ENCODE measurements around the gene ACACB.

Gene ACACB

GRCh38 chr12:109174468-109174867 is 58.1 kb downstream of the ACACB start:
- TF ChIP-seq CTCF (IDR thresholded peaks at IDR 0.05; ENCODE audit: insufficient read depth, low read length, poor library complexity, severe bottlenecking), result no peak
- no peak overlapping the region for H3K4me3 ChIP-seq (replicated peaks; ENCODE audit: low read depth, low read length)
- H3K36me3 ChIP-seq (ENCODE audit: control insufficient read depth, insufficient read depth, low read length), result no peaks in the 10 kb centered on the region
- H3K27me3 ChIP-seq (replicated peaks; ENCODE audit: control insufficient read depth, insufficient read depth, low read length), result no peaks in the 10 kb centered on the region
- DNase-seq (ENCODE audit: extremely low read depth, insufficient read length), result no peak

- TF ChIP-seq CTCF (IDR thresholded peaks at IDR 0.05; ENCODE audit: insufficient read depth, low read length, poor library complexity, severe bottlenecking), result no peak
- H3K36me3 ChIP-seq (ENCODE audit: control insufficient read depth, insufficient read depth, low read length), result no peaks in the 10 kb centered on the region
- no peak for DNase-seq (ENCODE audit: extremely low read depth, insufficient read length)
- H3K4me3 ChIP-seq (replicated peaks; ENCODE audit: low read depth, low read length), result no peak overlapping the region
- H3K27me3 ChIP-seq (replicated peaks; ENCODE audit: control insufficient read depth, insufficient read depth, low read length), result no peaks in the 10 kb centered on the region
These were observed 62.1 kb downstream of the ACACB start for GRCh38 chr12:109178532-109178931.

- TF ChIP-seq CTCF (IDR thresholded peaks at IDR 0.05; ENCODE audit: insufficient read depth, low read length, poor library complexity, severe bottlenecking), result no peak
- DNase-seq (ENCODE audit: extremely low read depth, insufficient read length), result no peak
These were observed 63.5 kb downstream of the ACACB start for GRCh38 chr12:109179927-109180326.

GRCh38 chr12:109182041-109182839 is 65.9 kb downstream of the ACACB start:
- Histone ChIP-seq H3K4me3 (replicated peaks; ENCODE audit: low read depth, low read length) (no peak overlapping the region), H3K36me3 (ENCODE audit: control insufficient read depth, insufficient read depth, low read length) (no peaks in the 10 kb centered on the region), H3K27me3 (replicated peaks; ENCODE audit: control insufficient read depth, insufficient read depth, low read length) (no peaks in the 10 kb centered on the region)
- no peak for TF ChIP-seq CTCF (IDR thresholded peaks at IDR 0.05; ENCODE audit: insufficient read depth, low read length, poor library complexity, severe bottlenecking)
- DNase-seq (ENCODE audit: extremely low read depth, insufficient read length), result no peak

More at GRCh38 chr12:109179927-109180326, 63.5 kb downstream of the ACACB start:
- Histone ChIP-seq H3K27me3 (replicated peaks; ENCODE audit: control insufficient read depth, insufficient read depth, low read length) (no peaks in the 10 kb centered on the region), H3K36me3 (ENCODE audit: control insufficient read depth, insufficient read depth, low read length) (no peaks in the 10 kb centered on the region), H3K4me3 (replicated peaks; ENCODE audit: low read depth, low read length) (no peak overlapping the region)

GRCh38 chr12:109185441-109185840 is 69.1 kb downstream of the ACACB start:
- TF ChIP-seq CTCF (IDR thresholded peaks at IDR 0.05; ENCODE audit: insufficient read depth, low read length, poor library complexity, severe bottlenecking), result no peak
- Histone ChIP-seq H3K4me3 (replicated peaks; ENCODE audit: low read depth, low read length) (no peak overlapping the region), H3K36me3 (ENCODE audit: control insufficient read depth, insufficient read depth, low read length) (no peaks in the 10 kb centered on the region), H3K27me3 (replicated peaks; ENCODE audit: control insufficient read depth, insufficient read depth, low read length) (no peaks in the 10 kb centered on the region)
- DNase-seq (ENCODE audit: extremely low read depth, insufficient read length), result no peak

Measured in GM06990 (cell line).